Fibroblast of lung (primary cell): ENCODE measurements around the gene TGM6. TPM values are rescaled to one million over a fixed set of nuclear protein-coding genes. Genes with fewer than 3 reads are reported as not detected.

Source experiments
- DNase-seq, 2 donors: peaks; one replicate each; pipeline versions ENCODE4 v3.0.0 to v3.0.0-alpha.2; 2010; ENCODE audit warnings: low read depth in 2 of 2
- H2AFZ ChIP-seq: 2 replicates; pipeline ENCODE4 v1.5.1; 2012; ENCODE audit warnings: low read length, control low read depth, inconsistent platforms
- H3K27ac ChIP-seq: 2 replicates; pipeline ENCODE4 v1.5.1; 2011; ENCODE audit warnings: low read length, control low read depth; ENCODE audit not compliant: insufficient read depth
- H3K27me3 ChIP-seq: 2 replicates; pipeline ENCODE4 v1.5.1; 2011; ENCODE audit warnings: mild to moderate bottlenecking, low read length; ENCODE audit not compliant: control insufficient read depth, insufficient read depth
- H3K36me3 ChIP-seq: 2 replicates; pipeline ENCODE4 v1.5.1; 2011; ENCODE audit warnings: low read length; ENCODE audit not compliant: control insufficient read depth, insufficient read depth
- H3K4me1 ChIP-seq: 2 replicates; pipeline ENCODE4 v1.5.1; 2011; ENCODE audit warnings: low read length; ENCODE audit not compliant: control insufficient read depth, insufficient read depth; ENCODE audit errors: extremely low read depth
- H3K4me2 ChIP-seq: 2 replicates; pipeline ENCODE4 v1.5.1; 2011; ENCODE audit warnings: low read length, control low read depth; ENCODE audit not compliant: insufficient read depth; ENCODE audit errors: extremely low read depth
- H3K4me3 ChIP-seq, 4 experiments: fragments of 200-600 bp in 1 of 4; sonication (generic) in 1 of 4; replicated peaks in 1 of 4; 2 replicates each; pipeline ENCODE4 v1.5.1; 2011 to 2016; ENCODE audit warnings: low read length in 4 of 4, low read depth in 3 of 4, mild to moderate bottlenecking in 3 of 4, control low read depth in 2 of 4, inconsistent platforms in 1 of 4, mixed read lengths in 1 of 4; ENCODE audit not compliant: insufficient read depth in 1 of 4; ENCODE audit errors: control extremely low read depth in 1 of 4
- H3K79me2 ChIP-seq: 2 replicates; pipeline ENCODE4 v1.5.1; 2012; ENCODE audit warnings: mild to moderate bottlenecking, low read length, inconsistent platforms; ENCODE audit not compliant: control insufficient read depth, insufficient read depth
- H3K9ac ChIP-seq: 2 replicates; pipeline ENCODE4 v1.5.1; 2011; ENCODE audit warnings: mild to moderate bottlenecking, low read length, control low read depth; ENCODE audit not compliant: insufficient read depth
- H3K9me3 ChIP-seq: 2 replicates; pipeline ENCODE4 v1.5.1; 2012; ENCODE audit warnings: low read depth, low read length; ENCODE audit not compliant: control insufficient read depth, insufficient read depth
- H4K20me1 ChIP-seq: 2 replicates; pipeline ENCODE4 v1.5.1; 2011; ENCODE audit warnings: low read length; ENCODE audit not compliant: control insufficient read depth, insufficient read depth; ENCODE audit errors: extremely low read depth
- CTCF ChIP-seq, 2 donors: IDR thresholded peaks in 1 of 2; conservative IDR thresholded peaks in 1 of 2; 1 replicate in 1 of 2; 2 replicates in 1 of 2; pipeline ENCODE4 v1.5.1; 2011 to 2012; ENCODE audit warnings: low read length in 2 of 2, control low read depth in 1 of 2, inconsistent platforms in 1 of 2, low read depth in 1 of 2, mild to moderate bottlenecking in 1 of 2
- EZH2 ChIP-seq: IDR thresholded peaks from 2 replicates; pipeline ENCODE4 v1.5.1; 2012; ENCODE audit warnings: low read length, control low read depth, mild to moderate bottlenecking; ENCODE audit errors: missing control alignments
- polyA plus RNA-seq, 2 donors: library from polyadenylated mRNA; depleted of rRNA in 1 of 2; stranded (reverse) in 1 of 2; unstranded in 1 of 2; fragments of >200 nt; gene quantifications; 2 replicates each; pipeline ENCODE4 v1.2.1, GENCODE V29; 2011 to 2012; ENCODE audit warnings: missing spikeins in 1 of 2
- total RNA-seq: library from RNA; depleted of rRNA; stranded (reverse); fragments of >200 nt; gene quantifications from 2 replicates; pipeline ENCODE4 v1.2.1, GENCODE V29; 2014

The TGM6 gene
- total and polyA plus RNA-seq, 2 donors (not counting 1 experiment from before 2014, with no cell fraction given): not detected

- no peak overlapping the region for H3K27ac ChIP-seq
- no peak for TF ChIP-seq EZH2
- TF ChIP-seq CTCF (conservative IDR thresholded peaks at IDR 0.05 in 1 of 2, IDR thresholded peaks at IDR 0.05 in 1 of 2; ENCODE audit: low read depth in 1 of 2, low read length in 2 of 2): no peak
- no peaks in the 10 kb centered on the region for H3K79me2 ChIP-seq
- no peaks in the 10 kb centered on the region for H3K27me3 ChIP-seq
- no peak overlapping the region for H3K4me2 ChIP-seq
- no peaks in the 10 kb centered on the region for H3K36me3 ChIP-seq
- no peaks in the 10 kb centered on the region for H3K4me1 ChIP-seq
- no peak overlapping the region for H3K4me3 ChIP-seq
- no peak overlapping the region for H3K9ac ChIP-seq
- H2AFZ ChIP-seq: no peak overlapping the region
- H4K20me1 ChIP-seq: no peaks in the 10 kb centered on the region
- no peaks in the 10 kb centered on the region for H3K9me3 ChIP-seq
- no peak for DNase-seq
Measured at GRCh38 chr20:2400290-2400689, 19.6 kb downstream of the TGM6 start.

GRCh38 chr20:2401527-2401926 lies 20.8 kb downstream of the TGM6 start:
- Histone ChIP-seq H4K20me1 (no peaks in the 10 kb centered on the region), H3K27ac (no peak overlapping the region), H3K9ac (no peak overlapping the region), H3K36me3 (no peaks in the 10 kb centered on the region), H3K9me3 (no peaks in the 10 kb centered on the region), H3K4me1 (no peaks in the 10 kb centered on the region), H3K4me3 (no peak overlapping the region), H3K4me2 (no peak overlapping the region), H3K27me3 (no peaks in the 10 kb centered on the region), H3K79me2 (no peaks in the 10 kb centered on the region), H2AFZ (no peak overlapping the region)
- no peak for DNase-seq
- TF ChIP-seq EZH2 (no peak), CTCF (conservative IDR thresholded peaks at IDR 0.05 in 1 of 2, IDR thresholded peaks at IDR 0.05 in 1 of 2; ENCODE audit: low read depth in 1 of 2, low read length in 2 of 2) (no peak)

GRCh38 chr20:2402271-2402980 lies 21.7 kb downstream of the TGM6 start:
- Histone ChIP-seq H4K20me1 (no peaks in the 10 kb centered on the region), H3K36me3 (no peaks in the 10 kb centered on the region), H3K4me1 (no peaks in the 10 kb centered on the region), H3K79me2 (no peaks in the 10 kb centered on the region), H3K27ac (no peak overlapping the region), H3K4me2 (no peak overlapping the region), H3K9me3 (no peaks in the 10 kb centered on the region), H3K9ac (no peak overlapping the region), H2AFZ (no peak overlapping the region), H3K4me3 (no peak overlapping the region), H3K27me3 (no peaks in the 10 kb centered on the region)
- DNase-seq: peak; percentile 10 to 50
- no peak for TF ChIP-seq EZH2
- peak in 1 of 2 donors; percentile 31 for TF ChIP-seq CTCF (conservative IDR thresholded peaks at IDR 0.05 in 1 of 2, IDR thresholded peaks at IDR 0.05 in 1 of 2; ENCODE audit: low read depth in 1 of 2, low read length in 2 of 2)
